Measurements from ENCODE around the gene ECHS1.

The ECHS1 gene

GRCh38 chr10:133318494-133319127, 54.5 kb downstream of the ECHS1 start:
- DNase-seq, result no peak

- no peak for DNase-seq
Observed at GRCh38 chr10:133316732-133317131, 56.4 kb downstream of the ECHS1 start.

- DNase-seq, result no peak
Observed at GRCh38 chr10:133316266-133316665, 56.9 kb downstream of the ECHS1 start.

- DNase-seq, result no peak
Observed at GRCh38 chr10:133315847-133316246, 57.3 kb downstream of the ECHS1 start.

- no peak for DNase-seq
Observed at GRCh38 chr10:133314911-133315310, 58.2 kb downstream of the ECHS1 start.

GRCh38 chr10:133313192-133313591, 60.0 kb downstream of the ECHS1 start:
- DNase-seq, result no peak

- no peak for DNase-seq
Observed at GRCh38 chr10:133312769-133313145, 60.4 kb downstream of the ECHS1 start.

Measured in NCI-H446 treated with DMSO at 0.1 percent for 48 hours (cell line).